ENCODE measurements around the gene DACT2. TPM values are rescaled to one million over a fixed set of nuclear protein-coding genes. Genes with fewer than 3 reads are reported as not detected.

Gene DACT2
- total RNA-seq, 4 donors from 2014 or later = 0.38 TPM; not detected in 3

DNA sequence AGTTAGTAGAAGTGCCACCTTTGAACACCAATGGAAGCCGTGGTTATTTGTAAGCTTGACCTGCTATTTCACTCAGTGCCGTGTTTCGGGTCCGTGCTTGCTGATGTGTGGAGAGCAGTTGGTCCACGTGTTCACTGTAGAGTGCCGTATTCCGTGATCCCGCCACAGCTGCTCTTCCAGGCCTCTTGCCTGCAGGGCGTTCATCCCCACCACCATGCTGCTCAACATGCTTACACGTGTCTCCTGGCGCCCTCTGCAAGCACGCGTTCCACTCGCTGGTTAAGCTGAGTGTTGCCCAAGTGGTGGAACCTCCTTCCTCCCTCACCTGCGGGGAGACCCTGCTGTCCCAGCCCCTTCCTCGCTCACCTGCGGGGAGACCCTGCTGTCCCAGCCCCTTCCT, 28.0 kb upstream of the DACT2 start:
- TF ChIP-seq, protein P1, sequence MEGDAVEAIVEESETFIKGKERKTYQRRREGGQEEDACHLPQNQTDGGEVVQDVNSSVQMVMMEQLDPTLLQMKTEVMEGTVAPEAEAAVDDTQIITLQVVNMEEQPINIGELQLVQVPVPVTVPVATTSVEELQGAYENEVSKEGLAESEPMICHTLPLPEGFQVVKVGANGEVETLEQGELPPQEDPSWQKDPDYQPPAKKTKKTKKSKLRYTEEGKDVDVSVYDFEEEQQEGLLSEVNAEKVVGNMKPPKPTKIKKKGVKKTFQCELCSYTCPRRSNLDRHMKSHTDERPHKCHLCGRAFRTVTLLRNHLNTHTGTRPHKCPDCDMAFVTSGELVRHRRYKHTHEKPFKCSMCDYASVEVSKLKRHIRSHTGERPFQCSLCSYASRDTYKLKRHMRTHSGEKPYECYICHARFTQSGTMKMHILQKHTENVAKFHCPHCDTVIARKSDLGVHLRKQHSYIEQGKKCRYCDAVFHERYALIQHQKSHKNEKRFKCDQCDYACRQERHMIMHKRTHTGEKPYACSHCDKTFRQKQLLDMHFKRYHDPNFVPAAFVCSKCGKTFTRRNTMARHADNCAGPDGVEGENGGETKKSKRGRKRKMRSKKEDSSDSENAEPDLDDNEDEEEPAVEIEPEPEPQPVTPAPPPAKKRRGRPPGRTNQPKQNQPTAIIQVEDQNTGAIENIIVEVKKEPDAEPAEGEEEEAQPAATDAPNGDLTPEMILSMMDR (IDR thresholded peaks at IDR 0.05; ENCODE audit: low read depth) = no peak

DNA sequence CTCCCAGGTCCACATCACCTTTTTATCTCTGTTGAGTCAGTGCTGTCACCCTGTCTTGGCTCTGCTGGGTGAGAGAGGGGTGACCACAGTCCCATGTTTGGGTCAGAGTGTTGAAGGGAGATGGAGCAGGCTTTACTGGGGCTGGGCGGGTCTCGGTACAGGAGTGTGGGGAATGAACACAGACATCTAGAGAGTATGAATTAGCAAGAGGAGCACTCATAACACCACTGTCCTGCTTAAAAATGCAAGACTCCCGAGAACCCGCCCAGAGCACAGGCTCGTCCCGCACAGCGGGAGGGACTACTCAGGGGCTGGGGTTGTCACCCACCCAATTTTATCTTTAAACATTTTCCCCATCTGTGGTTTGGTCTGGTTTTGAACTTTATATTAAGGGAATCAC, 27.5 kb upstream of the DACT2 start:
- TF ChIP-seq, protein P1 (IDR thresholded peaks at IDR 0.05; ENCODE audit: low read depth) = no peak

DNA sequence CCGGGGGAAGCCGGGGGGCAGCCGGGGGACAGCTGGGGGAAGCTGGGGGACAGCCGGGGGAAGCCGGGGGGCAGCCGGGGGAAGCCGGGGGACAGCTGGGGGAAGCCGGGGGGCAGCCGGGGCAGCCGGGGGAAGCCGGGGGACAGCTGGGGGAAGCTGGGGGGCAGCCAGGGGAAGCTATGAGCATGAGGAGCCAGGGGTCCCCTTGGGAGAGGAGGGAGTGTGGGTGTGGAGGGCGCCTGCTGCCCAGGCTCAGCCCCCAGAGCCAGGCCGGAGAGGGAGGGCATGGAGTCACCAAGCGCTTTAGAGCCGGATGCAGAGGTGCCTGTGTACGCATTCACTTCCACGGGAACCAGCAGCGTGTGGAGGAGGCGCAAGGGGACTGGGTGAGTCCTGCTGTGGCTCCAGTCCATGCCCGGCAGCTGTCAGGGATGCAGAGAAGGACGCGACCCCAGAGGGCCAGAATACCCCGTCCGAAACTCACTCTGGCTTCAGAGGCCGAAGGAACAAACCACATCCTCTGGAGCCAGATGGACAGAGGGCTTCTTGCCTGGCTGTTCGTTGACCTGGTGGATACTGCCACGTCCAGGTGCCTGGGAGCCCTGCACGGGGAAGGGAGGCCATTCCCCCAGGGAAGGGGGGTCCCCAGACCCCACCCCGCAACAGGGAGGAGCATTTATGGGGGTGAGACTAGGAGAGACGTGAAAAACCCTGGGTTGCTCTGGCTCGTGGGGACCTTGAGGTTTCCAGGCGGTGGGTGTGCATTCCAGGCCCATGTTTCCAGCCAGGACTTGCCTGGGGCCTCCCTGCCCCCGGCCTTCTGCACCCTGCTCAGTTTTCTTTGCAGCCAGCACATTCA, 26.5 kb upstream of the DACT2 start:
- TF ChIP-seq, protein P1 (IDR thresholded peaks at IDR 0.05; ENCODE audit: low read depth) = no peak

DNA sequence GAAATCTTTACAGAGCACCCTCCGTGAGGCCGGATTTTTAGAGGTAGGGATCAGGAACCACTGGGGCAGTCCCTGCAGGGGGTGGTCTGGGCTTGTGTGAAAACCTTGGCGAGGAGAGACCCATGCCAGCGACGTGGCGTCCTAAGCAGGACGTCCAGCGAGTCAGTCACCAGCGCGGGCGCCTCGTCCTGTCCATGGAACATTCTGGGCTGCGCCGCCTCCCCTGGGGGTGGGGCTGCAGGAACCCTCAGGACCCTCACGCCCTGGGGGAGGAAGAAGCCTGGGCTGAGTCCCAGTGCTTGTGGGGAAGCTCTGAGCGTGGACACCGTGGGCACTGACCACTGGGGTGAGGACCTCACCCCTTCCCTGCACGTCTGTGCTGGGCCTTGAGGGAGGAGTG, 25.7 kb upstream of the DACT2 start:
- TF ChIP-seq, protein P1 (IDR thresholded peaks at IDR 0.05; ENCODE audit: low read depth) = no peak

DNA sequence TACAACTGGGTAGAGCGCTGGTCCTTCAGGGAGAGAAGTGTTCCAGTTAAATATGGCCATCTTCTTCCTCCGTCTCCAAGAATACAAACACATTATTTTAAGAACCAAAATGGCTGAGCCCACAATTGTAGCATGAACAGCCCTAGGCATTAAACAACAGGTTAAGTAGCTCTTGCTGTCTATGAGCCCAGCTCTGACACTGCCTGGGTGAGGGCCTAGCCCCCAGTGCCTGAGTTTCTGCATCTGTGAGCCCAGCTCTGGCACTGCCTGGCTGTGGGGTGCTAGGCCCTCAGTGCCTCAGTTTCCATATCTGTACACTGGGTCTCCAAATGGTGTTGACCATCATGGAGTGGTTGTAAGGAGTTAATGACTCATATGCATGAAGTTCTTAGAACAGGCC, 24.8 kb upstream of the DACT2 start:
- TF ChIP-seq, protein P1 (IDR thresholded peaks at IDR 0.05; ENCODE audit: low read depth) = no peak

DNA sequence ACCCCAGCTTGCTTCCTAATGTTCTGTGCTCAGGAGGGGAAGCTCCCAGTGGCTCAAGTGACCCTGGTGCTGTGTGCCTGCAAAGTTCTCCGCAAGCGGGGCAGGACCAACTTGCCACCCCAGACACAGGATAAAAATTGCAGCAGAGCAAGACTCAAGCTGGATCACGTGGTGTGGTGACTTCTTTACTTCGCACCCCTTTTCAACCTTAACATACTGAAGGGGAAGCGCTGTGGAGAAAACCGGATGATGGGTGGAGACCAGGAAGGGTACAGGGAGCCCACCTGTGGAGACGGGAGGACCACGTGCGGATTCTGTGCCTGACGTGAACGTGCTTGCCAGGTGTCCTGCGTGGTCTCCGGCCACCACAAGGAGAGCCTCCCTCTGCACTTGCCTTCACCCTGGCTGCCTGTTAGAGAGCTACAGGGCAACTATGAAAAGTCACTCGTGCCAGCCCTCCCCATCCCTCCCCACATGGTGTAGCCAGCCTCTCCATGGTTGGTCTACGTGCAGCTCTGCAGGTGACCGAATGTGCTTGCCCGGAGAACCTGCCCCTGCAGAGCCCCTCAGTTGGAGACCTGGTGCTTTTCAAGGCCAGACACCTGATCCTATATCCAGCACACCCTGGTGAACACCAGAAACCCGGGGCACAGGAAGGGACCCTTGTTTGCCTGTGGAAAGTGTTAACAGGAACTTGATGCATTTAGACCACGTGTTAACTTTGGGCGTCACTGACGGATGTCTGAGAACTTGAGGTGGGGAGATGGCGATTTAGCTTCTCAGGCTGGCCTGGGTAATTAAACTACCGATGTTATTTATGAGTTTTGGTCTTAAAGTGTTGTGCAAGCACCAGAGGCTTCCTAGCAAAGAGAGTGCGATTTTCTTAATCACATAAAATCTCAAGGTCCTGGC, 23.9 kb upstream of the DACT2 start:
- TF ChIP-seq, protein P1 (IDR thresholded peaks at IDR 0.05; ENCODE audit: low read depth) = no peak

DNA sequence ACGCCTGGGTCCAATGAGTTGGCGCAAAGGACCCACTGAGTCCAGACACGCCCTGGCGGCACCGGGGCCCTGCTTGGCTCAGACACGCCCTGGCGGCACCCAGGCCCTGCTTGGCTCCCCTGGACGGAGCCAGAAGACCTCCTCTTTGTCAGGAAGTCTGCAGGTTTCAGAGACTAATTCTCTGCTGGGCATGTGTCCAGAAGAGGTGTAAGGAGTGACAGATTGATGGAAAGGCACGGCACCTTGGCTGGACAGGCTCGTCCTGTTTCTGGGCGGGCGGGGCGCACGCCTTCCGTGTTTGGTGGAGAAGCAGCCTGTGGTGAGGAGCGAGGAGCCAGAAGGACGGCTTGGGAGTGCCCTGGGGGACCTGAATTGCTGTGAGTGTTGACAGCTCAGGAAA, 23.1 kb upstream of the DACT2 start:
- TF ChIP-seq, protein P1 (IDR thresholded peaks at IDR 0.05; ENCODE audit: low read depth) = no peak
